ENCODE results near the gene ZNF563.
"Not testable (repeated sequence)": the region's sequence is repeated elsewhere in the genome, so short reads cannot be mapped to it uniquely, and the experiment has no call there.

ZNF563 gene

DNA sequence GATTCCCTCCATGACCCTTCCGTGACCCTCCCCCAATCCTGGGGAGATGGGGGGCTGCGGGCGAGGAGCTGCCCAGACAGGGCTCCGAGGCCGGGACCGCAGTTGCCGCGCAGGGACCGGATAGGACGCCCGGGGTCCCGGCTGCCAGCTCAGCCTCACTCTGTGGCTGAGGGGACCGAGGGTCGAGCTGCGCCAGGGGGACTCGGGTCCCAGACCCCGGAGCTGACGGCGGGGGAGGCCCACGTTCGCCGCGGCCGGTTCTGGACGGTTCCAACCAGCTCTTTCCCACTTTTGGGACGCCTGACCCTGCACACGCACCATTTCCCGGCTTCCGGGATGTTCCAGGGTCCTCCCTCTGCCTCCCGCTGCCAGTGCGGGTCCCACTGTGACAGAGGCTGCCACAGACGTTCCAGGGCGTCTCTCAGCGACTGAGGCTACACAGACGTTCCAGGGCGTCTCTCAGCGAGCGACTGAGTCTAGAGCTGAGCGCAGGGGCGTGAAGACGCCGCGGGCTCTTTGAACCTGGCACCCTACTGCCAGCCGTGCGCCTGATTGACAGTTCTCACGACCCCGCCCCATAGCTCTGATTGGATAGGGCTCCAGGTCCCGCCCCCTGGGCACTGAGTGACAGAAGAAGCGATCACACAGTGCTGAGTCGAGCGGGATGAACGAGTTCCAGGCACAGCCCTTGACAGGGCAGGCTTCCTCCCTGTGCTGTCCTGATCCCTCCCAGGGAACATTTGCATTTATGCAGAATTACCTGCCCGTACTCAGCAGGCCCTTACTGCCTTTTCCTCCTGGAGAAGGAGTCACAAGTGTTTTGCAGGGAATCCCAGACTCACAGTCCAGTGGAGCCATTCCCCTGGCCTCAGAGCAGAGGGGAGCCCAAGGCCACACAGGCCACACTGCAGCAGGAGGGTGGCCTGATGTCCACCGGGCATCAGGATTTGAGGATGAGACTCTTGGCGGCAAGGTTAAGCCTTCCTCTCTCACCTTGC lies at the start of gene ZNF563:
Gene ZNF563 (minus strand): TSS at position 472 of the 998 bp plus-strand sequence. CDS start 151 bp downstream, at position 321.
- peak; percentile 98 for DNase-seq

DNA sequence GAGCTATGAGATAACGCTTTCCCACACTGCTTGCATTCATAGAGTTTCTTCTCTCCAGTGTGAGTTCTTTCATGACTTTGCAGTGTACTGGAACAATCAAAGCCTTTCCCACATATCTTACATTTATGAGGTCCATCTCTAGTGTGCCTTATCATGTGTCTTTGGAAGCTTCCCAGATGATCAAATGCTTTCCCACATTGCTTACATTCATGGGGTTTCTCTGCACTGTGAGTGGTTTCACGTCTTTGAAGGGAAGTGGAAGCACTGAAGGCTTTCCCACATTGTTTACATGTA lies 47.0 kb upstream of the ZNF563 start:
- no peak for DNase-seq

DNA sequence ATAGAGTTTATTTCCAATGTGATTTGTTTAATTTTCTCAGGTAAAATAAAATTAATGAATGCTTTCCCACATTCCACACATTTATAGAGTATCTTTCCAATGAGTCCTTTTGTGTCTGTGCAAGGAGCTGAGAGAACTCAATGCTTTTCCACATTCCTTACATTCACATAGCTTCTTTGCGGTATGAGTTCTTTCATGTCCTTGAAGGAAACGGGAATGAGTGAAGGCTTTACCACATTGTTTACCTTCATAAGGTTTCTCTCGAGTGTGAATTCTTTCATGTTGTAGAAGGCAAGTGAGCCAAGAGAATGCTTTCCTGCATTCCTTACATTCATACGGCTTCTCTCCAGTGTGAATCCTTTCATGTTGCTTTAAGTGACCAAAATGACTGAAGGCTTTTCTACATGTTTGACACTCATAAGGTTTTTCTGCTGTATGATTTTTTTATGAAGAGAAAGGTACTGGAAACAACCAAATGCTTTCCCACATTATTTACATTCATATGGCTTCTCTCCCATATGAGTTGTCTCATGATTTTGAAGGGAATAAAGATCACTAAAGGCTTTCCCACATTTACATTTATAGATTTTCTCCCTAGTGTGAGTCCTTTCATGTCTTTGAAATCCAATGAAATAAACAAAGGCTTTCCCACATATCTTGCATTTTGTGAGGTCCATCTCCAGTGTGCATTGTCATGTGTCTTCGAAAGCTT lies 46.5 kb upstream of the ZNF563 start:
- no peak for DNase-seq

DNA sequence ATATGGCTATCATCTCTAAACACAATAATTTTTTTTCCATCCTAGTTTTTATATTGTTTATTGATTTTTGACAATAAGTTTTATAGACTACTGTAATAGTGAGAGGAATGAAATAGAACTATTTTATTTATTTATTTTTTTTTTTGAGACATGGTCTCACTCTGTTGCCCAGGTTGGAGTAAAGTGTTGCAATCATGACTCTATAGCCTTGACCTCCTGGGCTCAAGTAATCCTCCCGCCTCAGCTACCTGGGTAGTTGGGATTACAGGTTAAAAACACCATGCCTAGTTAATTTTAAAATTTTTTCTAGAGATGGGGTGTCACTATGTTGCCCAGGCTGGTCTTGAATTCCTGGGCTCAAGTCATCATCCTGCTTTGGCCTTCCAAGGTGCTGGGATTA lies 40.6 kb upstream of the ZNF563 start:
- no peak for DNase-seq

DNA sequence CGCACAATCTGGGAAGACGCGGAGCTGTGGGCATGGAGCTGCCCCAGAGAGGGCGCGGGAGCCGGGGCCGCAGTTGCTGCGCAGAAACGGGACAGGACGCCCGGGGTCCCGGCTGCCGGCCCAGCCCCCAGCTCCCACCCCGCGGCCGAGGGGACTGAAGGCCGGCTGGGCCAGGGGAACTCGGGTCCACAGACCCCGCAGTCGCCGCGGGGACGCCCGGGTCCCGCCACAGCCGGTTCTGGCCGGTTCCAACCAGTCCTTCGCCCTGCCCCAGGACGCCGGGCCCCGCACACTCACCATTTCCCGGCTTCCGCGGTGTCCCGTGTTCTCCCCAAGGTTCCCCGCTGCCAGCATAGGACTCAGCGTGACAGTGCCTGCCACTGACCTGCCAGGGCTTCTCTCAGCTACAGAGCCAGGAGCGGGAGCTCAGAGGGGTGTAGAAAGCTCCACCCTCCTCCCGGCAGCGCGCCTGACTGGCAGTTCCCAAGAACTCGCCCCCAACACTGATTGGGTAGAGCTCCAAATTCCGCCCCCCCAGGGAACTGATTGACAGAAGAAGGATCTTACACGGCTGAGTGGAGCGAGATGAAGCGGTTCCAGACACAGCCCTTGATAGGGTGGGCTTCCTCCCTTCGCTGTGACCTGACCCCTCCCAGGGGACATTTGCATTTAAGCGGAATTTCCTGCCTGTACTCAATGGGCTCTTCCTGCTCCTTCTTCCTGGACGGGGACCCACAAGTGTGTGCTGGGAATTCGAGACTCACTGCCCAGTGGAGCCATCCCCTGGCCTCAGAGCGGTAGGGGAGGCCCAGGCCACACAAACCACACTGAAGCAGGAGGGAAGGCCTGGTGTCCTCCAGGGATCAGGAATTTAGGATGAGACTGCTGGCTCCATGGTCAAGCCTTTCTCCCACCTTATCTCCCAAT lies 32.1 kb upstream of the ZNF563 start, which contains the start of gene ZNF442:
Gene ZNF442 (minus strand): TSS at position 448 of the 927 bp plus-strand sequence. CDS start 2,052 bp downstream, outside the sequence.
- DNase-seq, result peak; percentile 77

DNA sequence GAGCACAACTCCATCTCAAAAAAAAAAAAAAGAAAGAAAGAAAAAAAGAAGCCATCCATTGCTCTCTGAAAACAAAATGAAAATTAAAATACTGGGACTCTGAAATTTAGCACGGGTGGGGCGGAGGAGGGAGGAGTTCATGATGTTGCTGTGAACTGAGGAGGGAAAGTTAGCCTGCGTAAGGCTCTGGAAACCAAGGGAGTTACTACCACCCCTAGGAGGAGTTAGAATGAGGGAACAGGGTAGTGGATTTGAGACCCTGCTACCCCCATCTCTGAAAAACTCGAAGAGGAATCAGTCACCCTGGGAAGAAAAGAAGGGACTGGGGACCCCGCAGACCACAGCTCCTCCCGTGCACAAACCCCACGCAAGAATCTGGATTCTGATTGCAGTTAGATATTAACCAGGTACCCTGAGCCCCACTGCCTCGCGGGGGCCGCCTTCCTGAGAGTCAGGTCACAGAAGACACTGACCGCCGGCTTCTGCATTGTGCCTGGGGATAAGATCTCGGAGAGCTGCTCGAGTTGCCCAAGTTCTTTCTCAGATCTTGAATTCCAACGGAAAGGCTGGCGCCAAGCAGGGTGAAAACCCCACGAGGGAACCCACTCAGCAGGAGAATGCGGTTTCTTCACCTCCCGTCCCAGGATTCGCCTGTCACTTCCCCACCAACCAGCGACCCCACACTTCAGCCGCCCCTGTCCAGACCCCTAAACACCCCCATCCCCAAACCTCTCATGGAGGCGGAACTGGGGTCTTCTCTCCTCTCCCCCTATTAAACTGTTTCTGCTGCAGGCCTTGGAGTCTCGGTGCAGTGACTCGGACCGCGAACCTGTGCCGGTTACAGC lies 31.2 kb upstream of the ZNF563 start:
- peak; percentile 20 for DNase-seq

DNA sequence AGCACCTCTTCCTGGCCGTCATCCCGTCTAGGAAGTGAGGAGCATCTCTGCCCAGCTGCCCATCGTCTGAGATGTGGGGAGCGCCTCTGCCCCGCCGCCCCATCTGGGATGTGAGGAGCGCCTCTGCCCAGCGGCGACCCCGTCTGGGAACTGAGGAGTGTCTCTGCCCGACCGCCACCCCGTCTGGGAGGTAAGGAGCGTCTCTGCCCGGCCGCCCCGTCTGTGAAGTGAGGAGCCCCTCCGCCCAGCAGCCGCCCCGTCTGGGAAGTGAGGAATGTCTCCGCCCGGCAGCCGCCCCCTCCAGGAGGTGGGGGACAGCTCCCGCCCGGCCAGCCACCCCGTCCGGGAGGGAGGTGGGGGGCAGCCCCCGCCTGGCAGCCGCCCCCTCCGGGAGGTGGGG lies 28.8 kb upstream of the ZNF563 start:
- not testable (repeated sequence) for DNase-seq

DNA sequence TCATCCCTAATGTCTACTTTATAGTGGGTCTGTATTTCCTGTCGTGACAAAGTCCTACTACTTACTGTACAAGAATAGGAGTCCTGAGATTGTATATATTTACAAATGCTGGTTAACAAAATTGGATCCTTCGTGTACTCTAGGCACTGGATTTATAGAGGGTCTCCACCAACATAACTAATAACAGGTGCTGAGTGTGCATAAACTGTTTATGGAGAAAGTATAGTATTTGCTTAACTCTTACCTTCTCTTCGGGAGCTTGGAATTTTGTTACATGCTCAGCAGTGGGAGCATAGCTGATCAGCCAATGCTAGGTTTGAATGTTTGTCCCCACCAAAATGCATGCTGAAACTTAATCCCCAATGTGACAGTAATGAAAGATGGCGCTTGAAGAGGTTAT lies 19.9 kb upstream of the ZNF563 start:
- DNase-seq, result no peak

DNA sequence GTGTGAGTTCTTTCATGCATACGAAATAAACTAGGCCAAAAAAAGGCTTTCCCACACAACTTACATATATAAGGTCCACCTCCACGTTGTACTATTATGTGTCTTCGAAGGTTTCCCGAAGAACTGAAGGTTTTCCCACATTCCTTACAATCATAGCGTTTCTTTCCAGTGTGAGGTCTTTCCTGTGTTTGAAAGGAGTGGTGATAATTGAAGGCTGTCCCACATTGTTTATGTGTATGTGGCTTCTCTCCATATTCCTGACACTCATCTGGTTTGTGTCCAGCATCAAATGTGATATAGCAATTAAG lies 17.4 kb upstream of the ZNF563 start:
- DNase-seq, result no peak

DNA sequence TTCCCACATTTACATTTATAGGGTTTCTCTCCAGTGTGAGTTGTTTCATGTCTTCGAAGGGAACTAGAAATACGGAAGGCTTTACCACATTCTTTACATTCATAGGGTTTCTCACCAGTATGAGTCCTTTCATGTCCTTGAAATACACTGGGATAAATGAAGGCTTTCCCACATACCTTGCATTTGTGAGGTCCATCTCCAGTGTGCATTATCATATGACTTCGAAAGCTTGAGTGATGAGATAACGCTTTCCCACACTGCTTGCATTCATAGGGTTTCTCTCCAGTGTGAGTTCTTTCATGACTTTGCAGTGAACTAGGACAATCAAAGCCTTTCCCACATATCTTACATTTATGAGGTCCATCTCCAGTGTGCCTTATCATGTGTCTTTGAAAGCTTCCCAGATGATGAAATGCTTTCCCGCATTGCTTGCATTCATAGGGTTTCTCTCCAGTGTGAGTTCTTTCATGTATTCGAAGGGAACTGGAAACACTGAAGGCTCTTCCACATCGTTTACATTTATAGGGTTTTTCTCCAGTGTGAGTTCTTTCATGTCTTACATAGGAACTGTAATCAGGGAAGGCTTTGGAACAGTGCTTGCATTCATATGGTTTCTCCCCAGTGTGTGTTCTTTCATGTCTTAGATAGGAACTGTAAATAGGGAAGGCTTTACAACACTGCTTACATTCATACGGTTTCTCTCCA lies 16.9 kb upstream of the ZNF563 start:
- no peak for DNase-seq

DNA sequence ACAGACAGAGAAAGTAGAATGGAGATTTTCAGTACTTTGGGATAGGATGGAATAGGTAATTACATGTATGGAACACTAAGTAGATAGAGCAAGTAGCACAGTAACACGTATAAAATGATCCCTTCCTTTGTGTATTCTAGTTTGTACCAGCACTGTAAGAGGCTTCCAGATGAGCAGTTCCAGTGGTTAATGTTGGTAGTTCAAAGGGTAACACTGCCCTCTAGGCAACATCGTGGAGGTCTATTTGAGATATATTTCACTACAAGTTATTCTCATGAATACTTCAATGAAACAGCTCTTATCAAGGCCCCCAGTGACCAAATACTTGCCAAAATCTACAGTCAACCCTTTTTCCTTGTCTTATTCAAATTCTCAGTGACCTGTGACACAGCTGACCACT lies 13.5 kb upstream of the ZNF563 start:
- DNase-seq, result no peak

DNA sequence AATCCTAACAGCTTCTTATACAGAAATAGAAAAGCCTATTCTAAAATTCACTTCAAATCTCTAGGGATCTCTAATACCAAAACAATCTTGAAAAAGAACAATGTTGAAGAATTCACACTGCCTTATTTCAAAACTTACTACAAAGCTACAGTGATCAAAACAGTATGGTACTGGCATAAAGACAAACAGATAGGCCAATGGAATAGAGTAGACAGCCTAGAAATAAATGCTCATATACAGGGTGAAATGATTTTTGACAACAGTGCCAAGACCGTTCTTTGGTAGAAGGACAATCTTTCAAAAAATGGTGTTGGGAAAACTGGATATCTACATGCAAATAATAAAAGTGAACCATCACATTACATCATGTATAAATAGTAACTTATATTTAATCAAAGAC lies 11.8 kb upstream of the ZNF563 start:
- DNase-seq, result no peak

DNA sequence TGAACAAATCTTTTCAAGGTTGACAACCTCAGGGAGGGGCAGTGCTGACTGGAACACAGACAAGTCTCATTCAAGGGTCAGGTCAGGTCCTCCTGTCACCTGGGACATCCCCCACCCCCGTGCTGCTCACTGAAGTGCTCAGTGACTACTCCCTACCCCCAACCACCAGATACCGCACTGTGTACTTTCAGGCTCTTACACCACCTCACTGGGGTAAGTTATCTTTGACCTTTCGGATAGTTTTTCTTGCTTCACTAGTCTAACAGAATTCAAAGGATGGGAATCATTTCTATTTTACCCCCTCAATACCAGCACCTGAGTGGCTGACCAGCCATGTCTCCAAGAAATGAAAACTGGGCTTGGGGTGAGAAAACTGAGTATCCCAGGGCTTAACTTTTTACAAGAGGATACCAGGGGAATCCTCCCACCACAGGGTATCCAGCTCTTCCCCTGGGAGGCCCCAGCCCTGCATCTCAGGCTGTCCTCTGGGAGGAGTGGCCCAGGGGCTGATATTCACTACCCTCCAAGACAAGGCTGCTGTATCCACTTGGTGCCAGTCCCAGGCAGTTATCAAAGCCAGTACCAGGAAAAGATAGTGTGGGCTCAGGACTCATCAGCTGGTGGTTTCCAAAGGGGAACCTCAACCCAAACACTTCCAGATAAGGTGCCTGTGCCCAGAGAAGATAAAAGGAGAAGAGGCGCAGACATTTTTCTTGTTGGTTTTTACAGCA lies 2.1 kb downstream of the ZNF563 start:
- peak; percentile 43 for DNase-seq

DNA sequence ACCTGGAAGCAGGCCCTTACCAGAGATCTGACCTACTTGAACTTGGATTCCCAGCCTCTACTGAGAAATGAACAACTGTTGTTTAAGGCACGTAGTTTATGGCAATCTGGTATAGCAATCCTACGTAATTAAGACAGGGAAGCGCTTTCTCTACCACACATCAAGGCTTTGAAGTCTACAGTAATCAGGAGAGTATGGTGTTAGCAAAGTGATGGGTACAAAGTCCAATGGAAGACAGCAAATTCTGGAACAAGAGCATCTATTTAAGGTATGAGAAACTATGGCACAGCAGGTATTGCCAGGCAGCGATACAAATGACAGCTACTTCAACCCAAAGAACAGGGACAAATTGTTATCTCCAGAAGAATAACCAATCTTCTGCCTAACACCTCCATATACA lies 3.1 kb downstream of the ZNF563 start:
- no peak for DNase-seq

DNA sequence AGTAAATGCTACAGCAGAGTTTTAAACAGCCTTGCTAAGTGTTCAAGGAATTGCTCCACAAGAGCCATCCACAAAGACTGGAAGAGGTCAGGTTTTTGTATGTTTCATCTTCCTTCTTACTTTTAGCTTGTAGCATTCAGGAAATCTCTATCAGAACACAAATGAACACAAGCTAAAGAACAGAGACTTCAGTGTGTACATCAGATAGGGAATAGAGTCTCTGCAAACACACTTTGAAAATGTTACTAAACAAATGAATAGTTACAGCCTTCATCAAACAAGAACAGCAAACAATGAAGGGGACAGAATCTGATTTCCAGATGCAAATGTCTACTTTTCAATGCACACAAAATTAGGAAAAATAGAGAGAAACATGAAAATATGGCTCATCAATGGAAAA lies 7.7 kb downstream of the ZNF563 start:
- no peak for DNase-seq

DNA sequence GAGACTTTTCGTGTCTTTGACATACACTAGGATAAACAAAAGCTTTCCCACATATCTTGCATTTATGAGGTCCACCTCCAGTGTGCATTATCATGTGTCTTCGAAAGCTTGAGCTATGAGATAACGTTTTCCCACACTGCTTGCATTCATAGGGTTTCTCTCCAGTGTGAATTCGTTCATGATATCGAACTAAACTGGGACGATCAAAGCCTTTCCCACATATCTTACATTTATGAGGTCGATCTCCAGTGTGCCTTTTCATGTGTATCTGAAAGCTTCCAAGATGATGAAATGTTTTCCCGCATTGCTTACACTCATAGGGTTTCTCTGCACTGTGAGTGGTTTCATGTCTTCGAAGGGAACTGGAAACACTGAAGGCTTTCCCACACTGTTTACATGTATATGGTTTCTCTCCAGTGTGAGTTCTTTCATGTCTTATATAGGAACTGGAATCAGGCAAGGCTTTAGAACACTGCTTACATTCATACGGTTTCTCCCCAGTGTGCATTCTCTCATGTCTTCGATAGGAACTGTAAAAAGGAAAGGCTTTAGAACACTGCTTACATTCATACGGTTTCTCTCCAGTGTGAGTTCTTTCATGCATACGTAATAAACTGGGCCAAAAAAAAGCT lies 14.5 kb downstream of the ZNF563 start:
- DNase-seq, result no peak

DNA sequence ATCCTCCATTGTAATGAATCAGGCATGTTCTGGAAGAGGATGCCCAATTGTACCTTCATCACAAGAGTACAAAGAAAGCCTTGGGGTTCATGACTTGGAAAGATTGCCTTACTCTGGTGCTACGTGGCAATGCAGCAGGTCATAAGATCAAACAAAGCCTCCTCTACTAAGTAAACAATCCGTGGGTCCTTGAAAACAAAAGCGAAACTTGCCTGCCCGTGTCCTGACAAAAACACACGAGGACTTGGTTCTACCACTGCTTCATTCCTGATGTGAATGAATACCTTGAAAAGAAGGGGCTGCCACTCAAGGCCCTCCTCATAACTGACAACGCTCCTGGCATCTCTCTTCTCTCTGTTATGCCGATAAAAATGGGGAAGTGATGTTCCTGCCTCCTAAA lies 18.9 kb downstream of the ZNF563 start:
- no peak for DNase-seq

DNA sequence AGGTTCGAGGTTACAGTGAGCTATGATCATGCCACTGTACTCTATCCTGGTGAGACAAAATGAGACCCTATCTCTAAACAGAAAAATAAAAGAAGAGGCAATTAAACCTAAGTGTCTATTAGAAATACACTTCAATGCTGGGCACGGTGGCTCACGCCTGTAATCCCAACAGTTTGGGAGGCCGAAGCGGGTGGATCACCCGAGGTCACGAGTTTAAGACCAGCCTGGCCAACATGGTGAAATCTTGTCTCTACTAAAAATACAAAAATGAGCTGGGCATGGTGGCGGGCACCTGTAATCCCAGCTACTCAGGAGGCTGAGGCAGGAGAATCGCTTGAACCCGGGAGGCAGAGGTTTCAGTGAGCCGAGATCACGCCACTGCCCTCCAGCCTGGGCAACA lies 24.5 kb downstream of the ZNF563 start:
- DNase-seq, result not testable (repeated sequence)

DNA sequence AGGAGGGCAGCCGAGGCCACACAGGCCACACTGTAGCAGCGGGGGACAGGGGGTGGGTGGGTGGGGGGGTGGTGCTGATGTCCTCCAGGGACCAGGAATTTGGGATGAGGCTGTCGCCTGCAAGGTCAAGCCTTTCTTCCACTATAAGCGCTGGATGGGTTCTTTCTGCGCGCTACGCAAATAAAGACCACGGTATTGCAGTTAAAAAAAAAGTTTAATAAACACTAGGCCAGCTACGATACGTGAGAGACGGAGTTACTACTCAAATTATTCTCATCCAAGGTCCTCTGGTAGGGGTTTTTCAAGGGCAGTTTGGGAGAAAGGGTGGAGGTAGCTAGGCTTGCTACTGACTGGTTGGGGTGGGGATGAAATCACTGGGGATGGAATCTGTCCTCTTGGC lies 38.2 kb downstream of the ZNF563 start:
- no peak for DNase-seq
